HUES6 (cell line): ENCODE data around the gene PAK4.

Source experiments
- H3K27ac ChIP-seq: 2 replicates; pipeline ENCODE4 v1.7.0; 2013; ENCODE audit warnings: low read depth, mild to moderate bottlenecking, low read length, inconsistent platforms
- H3K27me3 ChIP-seq: 2 replicates; pipeline ENCODE4 v1.6.1; 2013; ENCODE audit warnings: low read length; ENCODE audit not compliant: control insufficient read depth, insufficient read depth
- H3K36me3 ChIP-seq: 2 replicates; pipeline ENCODE4 v1.6.1; 2013; ENCODE audit warnings: low read length; ENCODE audit not compliant: control insufficient read depth, insufficient read depth
- H3K4me1 ChIP-seq: 2 replicates; pipeline ENCODE4 v1.6.1; 2013; ENCODE audit warnings: low read length; ENCODE audit not compliant: control insufficient read depth, insufficient read depth
- H3K4me3 ChIP-seq: 2 replicates; pipeline ENCODE4 v1.5.1; 2013; ENCODE audit warnings: low read depth, low read length
- H3K9ac ChIP-seq: one replicate; pipeline ENCODE4 v1.6.1; 2013; ENCODE audit warnings: mild to moderate bottlenecking, low read length
- H3K9me3 ChIP-seq: 2 replicates; pipeline ENCODE4 v1.6.1; 2013; ENCODE audit warnings: low read depth, low read length; ENCODE audit not compliant: control insufficient read depth, insufficient read depth

Gene PAK4

DNA sequence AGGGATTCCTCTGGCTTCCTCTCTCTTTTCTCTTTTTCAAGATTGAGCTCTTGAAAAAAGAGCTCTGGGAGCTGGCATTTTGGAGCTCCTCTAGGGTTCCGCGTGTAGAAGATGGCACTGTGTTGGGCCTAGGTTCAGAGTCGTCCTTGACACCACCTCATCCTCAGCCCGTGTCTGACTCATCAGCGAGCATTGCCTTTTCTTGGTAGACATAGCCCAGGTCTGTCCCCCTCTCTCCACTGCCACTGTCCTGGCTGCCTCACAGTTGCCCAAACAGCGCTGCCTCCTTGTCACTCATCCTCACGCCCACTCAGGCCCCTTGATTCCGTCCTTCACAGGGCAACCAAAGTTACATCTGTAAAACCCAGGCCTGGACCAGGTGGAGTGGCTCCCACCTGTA is 24.6 kb downstream of the PAK4 start:
- H3K27ac ChIP-seq: no peak overlapping the region
- H3K9ac ChIP-seq: no peak overlapping the region
- H3K4me1 ChIP-seq: peaks cover 39% of the 10 kb centered on the region
- H3K36me3 ChIP-seq: 0 out of 2 replicates have a peak, but pooled peaks cover 5% of the 10 kb centered on the region
- peaks cover 5% of the 10 kb centered on the region; the same call in 1 of the 2 replicates for H3K9me3 ChIP-seq
- H3K27me3 ChIP-seq: no peaks in the 10 kb centered on the region
- H3K4me3 ChIP-seq: no peak overlapping the region

DNA sequence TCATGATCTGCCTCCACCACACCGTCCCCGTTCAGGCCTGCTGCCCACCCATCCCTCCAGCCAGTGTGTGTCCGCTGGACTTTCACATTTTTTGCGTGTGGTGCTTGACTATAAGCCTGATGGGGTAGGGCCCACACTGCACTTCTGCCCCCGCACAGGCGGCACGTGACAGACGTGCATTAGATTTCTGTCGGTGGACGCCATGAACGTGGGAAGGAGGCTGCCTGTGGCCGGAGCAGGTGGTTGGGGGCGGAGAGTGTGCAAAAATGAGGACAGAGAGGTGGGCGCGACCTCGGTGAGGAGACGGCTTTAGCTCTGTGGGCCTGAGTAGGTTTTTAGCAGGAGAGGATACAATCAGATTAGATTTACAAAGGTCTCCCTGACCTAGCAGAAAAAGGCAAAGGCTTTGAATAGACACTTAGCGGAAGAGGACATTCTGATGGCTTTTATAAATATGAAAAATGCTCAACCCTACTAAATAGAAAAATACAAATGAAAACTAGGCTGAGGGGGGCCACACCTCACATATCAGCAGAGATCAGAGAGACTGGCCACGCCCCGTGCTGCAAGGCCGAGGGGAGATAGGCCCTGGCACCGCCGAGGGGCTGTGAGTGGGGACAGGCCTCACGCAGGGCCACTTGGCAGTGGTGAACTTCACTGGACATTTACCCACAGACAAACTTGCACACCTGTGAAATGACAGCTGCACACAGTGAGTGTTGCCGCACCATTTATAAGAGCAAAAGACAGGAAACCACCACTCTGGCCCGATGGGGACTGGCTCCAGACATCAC is 25.4 kb downstream of the PAK4 start:
- Histone ChIP-seq H3K9me3 (peaks cover 5% of the 10 kb centered on the region; the same call in 1 of the 2 replicates), H3K27ac (no peak overlapping the region), H3K4me3 (no peak overlapping the region), H3K9ac (no peak overlapping the region), H3K36me3 (0 out of 2 replicates have a peak, but pooled peaks cover 5% of the 10 kb centered on the region), H3K27me3 (no peaks in the 10 kb centered on the region), H3K4me1 (peaks cover 39% of the 10 kb centered on the region)

DNA sequence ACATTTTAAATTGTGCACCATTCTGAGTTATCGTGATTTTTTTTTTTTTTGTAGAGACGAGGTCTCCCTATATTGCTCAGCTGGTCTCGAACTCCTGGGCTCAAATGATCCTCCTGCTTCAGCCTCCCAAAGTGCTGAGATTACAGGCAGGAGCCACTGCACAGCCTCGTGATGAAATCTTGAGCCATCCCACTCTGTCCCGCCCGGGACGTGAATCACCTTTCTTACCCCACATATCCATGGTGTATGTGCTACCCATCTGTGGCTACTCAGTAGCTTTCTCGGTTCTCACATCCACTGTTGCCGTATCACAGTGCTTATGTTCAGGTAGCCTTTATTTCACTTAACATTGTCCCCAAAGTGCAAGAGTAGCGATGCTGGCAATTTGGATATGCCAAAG is 26.5 kb downstream of the PAK4 start:
- Histone ChIP-seq H3K9me3 (peaks cover 5% of the 10 kb centered on the region; the same call in 1 of the 2 replicates), H3K36me3 (0 out of 2 replicates have a peak, but pooled peaks cover 5% of the 10 kb centered on the region), H3K27me3 (no peaks in the 10 kb centered on the region), H3K27ac (no peak overlapping the region), H3K4me1 (peaks cover 31% of the 10 kb centered on the region), H3K4me3 (no peak overlapping the region), H3K9ac (no peak overlapping the region)

DNA sequence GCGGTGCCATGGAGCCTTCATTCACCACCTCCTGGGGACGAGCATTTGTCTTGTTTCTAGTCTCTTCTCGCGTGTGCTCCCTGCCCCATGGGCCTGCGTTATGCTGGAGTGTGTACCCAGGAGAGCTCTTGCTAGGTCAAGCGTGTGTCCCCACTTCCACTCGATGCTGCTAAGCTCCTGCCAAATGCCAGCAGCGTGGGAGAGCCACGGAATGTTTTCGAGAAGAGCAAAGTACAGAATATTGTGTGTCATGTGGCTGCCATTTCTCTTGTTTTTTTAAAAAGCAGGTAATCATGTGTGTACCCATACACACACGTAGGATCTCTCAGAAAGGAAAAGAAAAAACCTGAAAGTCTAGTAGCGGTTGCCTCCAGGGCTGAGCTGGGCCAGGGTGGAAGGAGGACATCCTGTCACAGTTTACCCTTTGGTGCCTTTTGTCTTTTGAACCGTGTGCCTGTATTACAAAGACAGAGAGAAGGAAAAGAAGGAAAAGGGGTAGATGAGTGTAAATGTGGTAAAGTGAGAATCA is 28.6 kb downstream of the PAK4 start:
- H3K27me3 ChIP-seq: no peaks in the 10 kb centered on the region
- peaks cover 27% of the 10 kb centered on the region for H3K4me1 ChIP-seq
- H3K4me3 ChIP-seq: no peak overlapping the region
- H3K36me3 ChIP-seq: peaks cover 6% of the 10 kb centered on the region; the same call in 1 of the 2 replicates
- peaks cover under 1% of the 10 kb centered on the region; the same call in 1 of the 2 replicates for H3K9me3 ChIP-seq
- no peak overlapping the region for H3K9ac ChIP-seq
- H3K27ac ChIP-seq: no peak overlapping the region

DNA sequence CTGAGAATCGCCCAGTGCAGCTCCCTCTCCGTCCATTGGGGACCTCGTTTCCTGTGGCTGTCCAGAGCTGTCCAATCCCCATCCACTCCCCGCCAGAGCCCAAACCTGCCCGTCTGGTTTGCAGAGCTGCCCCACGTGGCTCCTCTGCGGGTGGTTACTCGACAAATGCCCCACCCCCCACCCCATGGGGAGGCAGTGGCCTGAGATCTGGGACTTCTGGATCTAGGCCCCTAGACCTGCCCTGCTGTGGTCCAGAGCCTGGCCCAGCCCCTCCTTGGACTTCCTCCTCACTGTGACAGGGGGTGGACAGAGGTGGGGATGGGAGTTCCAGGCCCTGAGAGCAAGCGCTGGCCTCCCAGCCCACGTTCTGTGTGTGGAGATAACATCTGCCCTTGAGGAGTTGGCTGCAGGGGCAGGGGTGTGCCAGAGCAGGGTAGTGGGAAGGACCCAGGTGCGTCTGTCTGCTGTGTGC is 29.1 kb downstream of the PAK4 start:
- Histone ChIP-seq H3K27me3 (no peaks in the 10 kb centered on the region), H3K9me3 (no peaks in the 10 kb centered on the region), H3K9ac (no peak overlapping the region), H3K27ac (no peak overlapping the region), H3K36me3 (peaks cover 5% of the 10 kb centered on the region; the same call in 1 of the 2 replicates), H3K4me1 (peaks cover 27% of the 10 kb centered on the region), H3K4me3 (no peak overlapping the region)

DNA sequence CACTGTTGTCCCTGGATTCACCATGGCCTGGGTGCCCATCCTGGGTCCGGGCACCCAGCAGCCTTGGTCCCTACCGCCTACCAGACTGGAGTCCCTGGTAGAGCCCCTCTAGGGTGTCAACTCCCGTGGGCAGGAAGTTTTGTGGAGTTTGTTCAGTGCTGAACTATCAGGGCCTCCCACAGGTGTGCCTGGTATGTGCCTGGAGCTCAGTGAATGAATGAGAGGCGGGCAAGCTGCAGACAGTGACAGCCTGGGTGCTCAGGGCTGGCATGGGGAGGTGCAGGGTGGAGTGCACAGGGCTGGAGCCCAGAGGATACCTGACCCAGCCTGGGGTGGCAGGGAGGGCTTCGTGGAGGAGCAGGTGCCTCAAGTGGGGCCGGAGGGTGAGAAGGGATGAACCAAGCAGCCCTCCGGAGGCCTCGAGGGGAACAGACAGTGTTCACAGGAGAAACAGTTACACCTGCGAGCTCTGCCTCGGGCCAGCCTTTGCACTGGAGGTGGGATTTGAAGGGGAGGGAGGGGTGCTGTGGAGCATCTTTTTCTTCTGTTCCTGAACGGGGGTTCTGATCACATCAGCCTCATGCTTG is 29.6 kb downstream of the PAK4 start:
- H3K27ac ChIP-seq: no peak overlapping the region
- H3K9ac ChIP-seq: no peak overlapping the region
- no peaks in the 10 kb centered on the region for H3K27me3 ChIP-seq
- H3K36me3 ChIP-seq: peaks cover 5% of the 10 kb centered on the region; the same call in 1 of the 2 replicates
- no peak overlapping the region for H3K4me3 ChIP-seq
- H3K4me1 ChIP-seq: peaks cover 24% of the 10 kb centered on the region
- no peaks in the 10 kb centered on the region for H3K9me3 ChIP-seq

DNA sequence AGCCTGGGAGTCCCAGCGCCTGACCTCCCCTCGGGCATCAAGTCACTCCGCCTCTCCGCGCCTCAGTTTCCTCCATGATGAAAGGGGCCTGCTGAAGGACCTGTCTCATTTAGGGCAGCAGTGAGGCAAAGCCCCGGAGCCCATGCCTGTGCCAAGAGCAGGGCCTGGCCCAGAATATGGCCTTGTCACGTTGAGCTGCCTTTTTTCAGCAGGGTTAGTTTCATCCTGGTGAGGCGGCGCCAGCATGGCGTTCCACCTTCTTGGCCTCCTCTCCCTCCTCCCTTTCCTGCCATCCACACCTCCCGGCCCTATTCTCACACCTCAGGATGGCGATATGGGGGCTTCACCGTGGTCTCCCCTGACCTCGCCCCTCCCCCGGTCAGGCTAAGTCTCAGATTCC is 30.2 kb downstream of the PAK4 start:
- Histone ChIP-seq H3K27me3 (no peaks in the 10 kb centered on the region), H3K4me3 (no peak overlapping the region), H3K9me3 (no peaks in the 10 kb centered on the region), H3K36me3 (peaks cover 5% of the 10 kb centered on the region; the same call in 1 of the 2 replicates), H3K27ac (no peak overlapping the region), H3K4me1 (peaks cover 22% of the 10 kb centered on the region), H3K9ac (no peak overlapping the region)

DNA sequence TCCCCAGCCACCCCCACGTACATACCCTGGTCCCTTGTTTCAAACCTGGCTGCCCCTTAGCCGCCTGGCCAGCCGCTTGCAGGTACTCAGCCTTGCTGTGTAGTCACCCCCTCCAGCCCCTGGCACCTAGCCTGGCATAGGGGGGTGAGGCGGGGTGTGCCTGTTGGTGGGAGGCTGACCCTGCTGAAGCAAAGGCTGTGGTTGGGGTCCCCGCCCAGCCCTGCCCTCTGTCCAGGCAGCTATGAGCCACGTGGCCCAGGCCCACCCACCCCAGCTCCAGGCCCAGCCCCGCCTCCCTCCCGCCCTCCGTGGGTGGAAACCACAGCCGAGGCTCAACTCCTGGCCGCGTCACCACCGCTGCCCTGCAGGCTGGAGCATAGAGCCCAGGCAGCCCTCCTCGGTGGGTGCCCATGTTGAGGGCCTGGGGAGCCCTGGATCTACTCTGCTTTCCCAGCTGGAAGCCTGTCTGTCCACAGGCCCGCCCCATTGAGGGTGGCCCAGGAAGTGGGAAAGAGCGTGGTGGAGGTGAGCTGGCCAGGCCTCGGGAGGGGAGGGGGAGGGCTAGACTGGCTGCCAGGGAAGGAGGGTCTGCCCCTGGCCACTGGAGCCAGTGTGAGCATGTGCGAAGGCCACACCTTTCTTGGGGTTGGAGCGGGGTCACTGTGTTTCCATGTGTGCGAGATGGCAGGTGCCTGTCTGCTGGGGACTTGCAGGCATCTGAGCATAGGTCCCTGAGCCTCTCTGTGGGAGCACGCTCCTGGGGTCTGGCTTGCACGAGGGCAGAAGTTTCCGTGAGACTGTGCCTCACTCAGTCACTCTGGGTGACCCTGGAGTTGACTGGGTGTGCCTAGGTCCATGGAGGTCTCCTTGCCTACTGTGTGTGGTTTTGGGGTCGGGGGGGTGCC is 31.0 kb downstream of the PAK4 start:
- H3K36me3 ChIP-seq: peaks cover 5% of the 10 kb centered on the region; the same call in 1 of the 2 replicates

DNA sequence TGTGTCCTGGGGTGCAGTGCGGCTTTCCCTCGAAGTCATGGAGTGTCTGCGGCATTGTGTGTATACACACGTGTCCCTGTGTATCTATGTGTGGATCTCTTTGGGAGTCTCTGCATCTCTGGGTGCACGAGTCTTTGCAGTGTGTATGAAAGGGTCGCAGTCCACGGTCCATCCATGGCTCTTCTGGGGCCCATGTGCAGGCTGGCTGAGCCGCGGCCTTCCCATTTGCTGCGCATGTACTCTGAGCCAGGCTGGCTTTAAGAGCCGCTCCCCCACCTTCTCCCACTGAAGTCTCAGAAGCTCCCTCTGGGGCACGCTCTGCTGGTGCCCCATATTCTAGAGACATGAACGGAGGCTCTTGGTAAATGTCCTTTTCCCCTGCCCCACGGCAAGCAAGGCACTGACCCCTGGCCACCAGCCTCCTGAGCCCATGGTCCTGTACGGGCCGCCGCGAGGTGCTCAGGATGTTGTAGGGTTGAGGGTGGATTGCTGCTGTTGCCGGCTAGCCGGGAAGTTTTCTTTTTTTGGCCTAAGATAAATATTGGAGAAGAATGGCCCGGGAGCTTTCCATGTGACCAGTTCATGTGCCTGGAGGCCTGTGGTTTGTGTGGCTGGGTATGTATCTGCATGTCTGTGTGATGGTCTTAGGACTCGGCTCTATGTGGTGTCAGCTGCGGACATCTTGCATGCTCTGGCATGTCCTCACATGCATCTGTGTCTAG is 31.9 kb downstream of the PAK4 start:
- Histone ChIP-seq H3K9me3 (no peaks in the 10 kb centered on the region), H3K36me3 (peaks cover 5% of the 10 kb centered on the region; the same call in 1 of the 2 replicates), H3K27ac (no peak overlapping the region), H3K4me3 (no peak overlapping the region), H3K4me1 (peaks cover 23% of the 10 kb centered on the region), H3K27me3 (no peaks in the 10 kb centered on the region), H3K9ac (no peak overlapping the region)

More for the DNA sequence above, 31.0 kb downstream of the PAK4 start:
- Histone ChIP-seq H3K4me1 (peaks cover 22% of the 10 kb centered on the region), H3K9me3 (no peaks in the 10 kb centered on the region), H3K27ac (no peak overlapping the region), H3K4me3 (no peak overlapping the region), H3K27me3 (no peaks in the 10 kb centered on the region), H3K9ac (no peak overlapping the region)

DNA sequence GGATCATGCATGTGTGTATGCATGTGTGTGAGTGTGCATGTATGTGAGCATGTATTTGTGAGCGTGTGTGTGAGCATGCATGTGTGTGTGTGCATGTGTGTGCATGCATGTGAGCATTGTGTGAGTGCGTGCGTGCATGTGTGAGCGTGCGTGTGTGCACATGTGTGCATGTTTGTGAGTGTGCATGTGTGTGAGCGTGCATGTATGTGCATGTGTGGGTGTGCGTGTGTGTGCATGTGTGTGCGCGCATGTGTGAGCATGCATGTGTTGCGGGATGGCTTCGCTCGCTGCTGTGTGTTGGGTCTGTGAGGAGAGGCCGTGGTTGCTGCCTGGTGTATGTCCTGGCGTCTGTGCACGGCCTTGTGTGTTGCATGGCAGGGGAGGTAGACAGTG is 32.4 kb downstream of the PAK4 start:
- Histone ChIP-seq H3K9me3 (no peaks in the 10 kb centered on the region), H3K9ac (no peak overlapping the region), H3K4me3 (no peak overlapping the region), H3K27me3 (no peaks in the 10 kb centered on the region), H3K27ac (no peak overlapping the region), H3K36me3 (peaks cover 5% of the 10 kb centered on the region; the same call in 1 of the 2 replicates), H3K4me1 (peaks cover 28% of the 10 kb centered on the region)
